Subcutaneous adipose tissue (tissue), 4 donors: ENCODE data around the gene CFD. TPM values are rescaled to one million over a fixed set of nuclear protein-coding genes. Genes with fewer than 3 reads are reported as not detected.

Source experiments
- CTCF ChIP-seq: fragments of 450-650 bp; IDR thresholded peaks from one replicate; pipeline ENCODE4 v1.5.1; 2016; ENCODE audit warnings: low read depth, mild to moderate bottlenecking, control low read depth, antibody characterized with exemption, moderate library complexity
- total RNA-seq, 4 donors: library from RNA; depleted of rRNA; stranded (reverse); fragments of >200 nt; gene quantifications; one replicate each; pipeline ENCODE4 v1.1.0, GENCODE V29; 2016

CFD gene
- total RNA-seq, 4 donors from 2014 or later = 1,847 to 6,869 (median 2,488) TPM

- TF ChIP-seq CTCF = no peak
Measured at GRCh38 chr19:869245-870177, 10.0 kb downstream of the CFD start.

- TF ChIP-seq CTCF = no peak
Measured at GRCh38 chr19:870314-870713, 10.8 kb downstream of the CFD start.

GRCh38 chr19:870963-871401 is 11.5 kb downstream of the CFD start:
- no peak for TF ChIP-seq CTCF

- TF ChIP-seq CTCF = no peak
Measured at GRCh38 chr19:871446-872265, 12.2 kb downstream of the CFD start.

- no peak for TF ChIP-seq CTCF
Measured at GRCh38 chr19:872266-872951, 12.9 kb downstream of the CFD start.

GRCh38 chr19:873084-873483 is 13.6 kb downstream of the CFD start:
- TF ChIP-seq CTCF = no peak
